HEK293 (cell line): Measurements from ENCODE around the gene ETHE1.

ENCODE experiments used
- CTCF ChIA-PET: fragments of 350-600 bp; formaldehyde crosslinking; extraction: SDS; loops from one replicate; lab custom pipeline; 2021; ENCODE audit warnings: antibody characterized with exemption; lab: Yijun Ruan, JAX
- POLR2A ChIA-PET: fragments of 300-600 bp; formaldehyde crosslinking; extraction: SDS; loops from one replicate; lab custom pipeline; 2020; ENCODE audit warnings: antibody characterized with exemption, inconsistent platforms; lab: Yijun Ruan, JAX
- H3K27ac ChIP-seq: fragments of 200-500 bp; sonication (Bioruptor generic); 2 replicates; pipeline ENCODE4 v1.5.1; 2014; ENCODE audit warnings: low read depth, low read length, control low read depth, inconsistent platforms; ENCODE audit errors: extremely low read depth
- H3K36me3 ChIP-seq, 2 experiments: fragments of 200-500 bp in 1 of 2; sonication (Bioruptor generic) in 1 of 2; 1 replicate in 1 of 2; 2 replicates in 1 of 2; pipeline ENCODE4 v1.5.1; 2014 to 2017; ENCODE audit warnings: inconsistent platforms in 2 of 2, low read length in 2 of 2; ENCODE audit not compliant: control insufficient read depth in 2 of 2, insufficient read depth in 1 of 2
- H3K4me1 ChIP-seq: fragments of 200-500 bp; sonication (Bioruptor generic); 2 replicates; pipeline ENCODE4 v1.5.1; 2014; ENCODE audit warnings: mild to moderate bottlenecking, low read length, inconsistent platforms; ENCODE audit not compliant: control insufficient read depth, insufficient read depth
- H3K4me3 ChIP-seq: 2 replicates; pipeline ENCODE4 v1.5.1; 2011; ENCODE audit warnings: low read depth, mild to moderate bottlenecking, control low read depth, low read length, moderate library complexity
- H3K9me3 ChIP-seq: fragments of 200-500 bp; sonication (Bioruptor generic); 2 replicates; pipeline ENCODE4 v1.5.1; 2014; ENCODE audit warnings: low read depth, low read length, inconsistent platforms; ENCODE audit not compliant: control insufficient read depth, insufficient read depth
- GLIS1 ChIP-seq: fragments of 450-650 bp; formaldehyde crosslinking; IDR thresholded peaks from 2 replicates; pipeline ENCODE4 v1.5.1; 2016; ENCODE audit warnings: missing biosample characterization, missing genetic modification characterization
- PRDM10 ChIP-seq: fragments of 450-650 bp; formaldehyde crosslinking; IDR thresholded peaks from 2 replicates; pipeline ENCODE4 v1.5.1; 2016; ENCODE audit warnings: missing biosample characterization, missing genetic modification characterization
- ZNF121 ChIP-seq: fragments of 450-650 bp; formaldehyde crosslinking; IDR thresholded peaks from 2 replicates; pipeline ENCODE4 v1.5.1; 2016; ENCODE audit warnings: missing biosample characterization, missing genetic modification characterization
- ZNF558 ChIP-seq: fragments of 450-650 bp; formaldehyde crosslinking; IDR thresholded peaks from 2 replicates; pipeline ENCODE4 v1.5.1; 2016; ENCODE audit warnings: missing biosample characterization, missing genetic modification characterization
- ZNF785 ChIP-seq: fragments of 450-650 bp; formaldehyde crosslinking; IDR thresholded peaks from 2 replicates; pipeline ENCODE4 v1.5.1; 2016; ENCODE audit warnings: missing biosample characterization, missing genetic modification characterization

Gene ETHE1

GRCh38 chr19:43457809-43458208 is 69.2 kb downstream of the ETHE1 start:
- Histone ChIP-seq H3K27ac (no peak overlapping the region), H3K9me3 (no peaks in the 10 kb centered on the region), H3K36me3 (no peaks in the 10 kb centered on the region; a peak in 1 of 3 replicates), H3K4me1 (peaks cover 3% of the 10 kb centered on the region; the same call in 1 of the 2 replicates)
- POLR2A ChIA-PET = no interaction called here
- TF ChIP-seq ZNF121 (tag by site-specific recombination) = 0 out of 2 replicates have a peak, but pooled peaks have one; percentile 15
- peak; percentile 70 for TF ChIP-seq PRDM10 (tag by site-specific recombination)
- TF ChIP-seq ZNF558 (tag by site-specific recombination) = no peak
- TF ChIP-seq GLIS1 = peak; percentile 42; the same call in 1 of the 2 replicates
- no peak for TF ChIP-seq ZNF785 (tag by site-specific recombination)
- TF ChIP-seq, all 188 proteins: peak for 3
- CTCF ChIA-PET = interaction anchor here (0.7 to 12.2 kb wide), 4 partner anchors 11 to 62 kb away, joined by 3 to 180 read pairs (median 8); no protein-coding TSS in a partner anchor
- H3K4me3 ChIP-seq = no peak overlapping the region
